HG03575 (cell line): ENCODE data around the gene NAA30.

Experiments used
- ATAC-seq: cut with Tn5 transposase; IDR thresholded peaks from one replicate; pipeline ENCODE4 v1.9.1; 2021; ENCODE audit not compliant: unreplicated experiment, insufficient number of reproducible peaks, low FRiP score; ENCODE audit errors: extremely low read depth

The NAA30 gene

DNA sequence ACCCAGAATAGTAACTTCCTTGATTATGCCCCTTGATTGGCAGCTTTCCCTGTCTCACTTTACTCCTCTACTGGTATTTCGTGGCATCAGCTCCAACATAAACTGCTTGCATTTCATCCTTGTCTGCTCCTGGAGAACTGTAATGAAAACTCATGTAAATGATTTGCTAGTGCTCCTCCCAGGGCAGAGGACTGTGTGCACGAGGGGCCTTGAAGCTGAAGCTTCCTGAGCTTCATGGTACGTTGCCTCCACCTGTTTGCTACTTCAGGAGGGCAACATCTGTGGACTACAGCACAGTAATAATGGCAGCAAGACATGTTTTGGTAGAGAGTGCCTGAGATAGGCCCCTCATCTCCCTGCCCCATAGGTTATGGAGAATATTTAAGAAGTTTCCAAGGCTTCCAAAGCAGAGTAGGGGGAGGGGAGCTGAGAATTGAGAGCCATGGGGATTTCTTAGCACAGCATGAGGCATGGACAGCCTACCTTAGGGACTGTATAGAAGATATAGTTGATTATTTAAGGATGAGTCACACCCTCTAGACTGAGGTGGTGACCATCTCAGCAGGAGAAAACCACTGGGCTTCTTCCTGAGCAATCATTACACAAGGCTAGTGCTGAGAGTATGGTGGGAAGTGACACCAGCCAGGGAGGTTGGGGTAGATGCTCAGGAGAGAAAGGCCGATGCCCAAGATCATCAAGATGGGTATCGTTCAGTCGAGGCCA is 73.8 kb downstream of the NAA30 start:
- ATAC-seq, result peak; percentile 77
